ENCODE results near the gene PRKCA.

PRKCA gene

GRCh38 chr17:66379996-66380395 lies 77.6 kb downstream of the PRKCA start:
- no peak overlapping the region for H3K4me3 ChIP-seq (ENCODE audit: low read length)
- no peak for TF ChIP-seq CTCF (conservative IDR thresholded peaks at IDR 0.05; ENCODE audit: low read length)
- DNase-seq (ENCODE audit: low read depth): no peak

GRCh38 chr17:66381701-66382362 lies 79.4 kb downstream of the PRKCA start:
- TF ChIP-seq CTCF (conservative IDR thresholded peaks at IDR 0.05; ENCODE audit: low read length): no peak
- DNase-seq (ENCODE audit: low read depth): no peak
- no peak overlapping the region for H3K4me3 ChIP-seq (ENCODE audit: low read length)

GRCh38 chr17:66383333-66383732 lies 80.9 kb downstream of the PRKCA start:
- peak overlapping the region; percentile 14; the same call in 1 of the 2 replicates for H3K4me3 ChIP-seq (ENCODE audit: low read length)
- DNase-seq (ENCODE audit: low read depth): peak; percentile 95

GRCh38 chr17:66386498-66387351 lies 84.3 kb downstream of the PRKCA start:
- no peak for TF ChIP-seq CTCF (conservative IDR thresholded peaks at IDR 0.05; ENCODE audit: low read length)
- DNase-seq (ENCODE audit: low read depth): no peak

More at GRCh38 chr17:66383333-66383732, 80.9 kb downstream of the PRKCA start:
- TF ChIP-seq CTCF (conservative IDR thresholded peaks at IDR 0.05; ENCODE audit: low read length): no peak

GRCh38 chr17:66387392-66387981 lies 85.1 kb downstream of the PRKCA start:
- H3K4me3 ChIP-seq (ENCODE audit: low read length): no peak overlapping the region
- DNase-seq (ENCODE audit: low read depth): no peak
- TF ChIP-seq CTCF (conservative IDR thresholded peaks at IDR 0.05; ENCODE audit: low read length): no peak

More at GRCh38 chr17:66386498-66387351, 84.3 kb downstream of the PRKCA start:
- no peak overlapping the region for H3K4me3 ChIP-seq (ENCODE audit: low read length)

GRCh38 chr17:66392783-66393437 lies 90.5 kb downstream of the PRKCA start:
- no peak overlapping the region for H3K4me3 ChIP-seq (ENCODE audit: low read length)
- no peak for TF ChIP-seq CTCF (conservative IDR thresholded peaks at IDR 0.05; ENCODE audit: low read length)
- DNase-seq (ENCODE audit: low read depth): no peak
